Stimulated activated CD8-positive, alpha-beta memory T cell treated with anti-CD3 and anti-CD28 coated beads, Interleukin-7, amount 100 ng/mL, for 4 hours (primary cell): Measurements from ENCODE around the gene DIAPH3.

Source experiments
- DNase-seq, 2 donors: peaks; one replicate each; pipeline ENCODE4 v3.0.0-alpha.2; 2020; ENCODE audit warnings: low read depth in 2 of 2

Gene DIAPH3

GRCh38 chr13:59635589-59635988 is 528.1 kb downstream of the DIAPH3 start:
- no peak for DNase-seq

DNA sequence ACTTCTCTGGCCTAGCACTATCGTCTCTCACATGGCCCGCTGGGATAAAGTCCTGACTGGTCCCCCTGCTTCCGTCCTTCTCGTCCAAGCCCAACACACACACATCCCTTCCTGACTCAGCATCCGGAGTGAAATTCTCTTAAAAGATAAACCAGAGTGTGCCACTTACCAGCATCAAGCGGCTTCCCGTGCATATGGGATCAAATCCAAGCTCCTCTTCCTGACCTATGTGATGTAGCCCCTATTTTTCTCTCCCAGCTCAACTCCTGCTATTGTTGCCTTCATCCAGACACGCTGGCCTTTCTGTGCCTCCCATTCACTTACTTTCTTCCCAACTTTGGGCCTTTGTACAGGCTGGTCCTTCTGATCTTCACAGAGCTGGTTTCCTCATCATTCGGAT is 530.4 kb downstream of the DIAPH3 start:
- no peak for DNase-seq

DNA sequence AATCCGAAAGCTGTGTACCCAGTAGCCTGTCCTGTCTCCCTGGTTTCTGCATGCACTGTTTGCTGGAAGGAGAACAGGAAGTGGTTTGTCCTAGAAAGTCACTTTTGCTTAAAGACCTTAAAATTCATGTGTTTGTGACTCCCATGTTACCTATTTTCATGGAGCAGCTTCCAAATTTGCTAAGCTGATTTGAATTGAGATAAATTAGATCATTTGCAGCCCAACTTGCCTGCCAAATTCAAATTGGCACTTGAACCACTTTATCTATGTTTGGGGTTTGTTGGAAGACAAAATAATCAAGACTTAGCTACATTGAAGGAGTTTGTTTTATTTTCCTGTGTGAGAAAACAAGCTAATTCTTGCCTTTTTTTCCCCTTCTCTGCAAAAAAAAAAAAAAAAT is 532.5 kb downstream of the DIAPH3 start:
- DNase-seq = no peak

DNA sequence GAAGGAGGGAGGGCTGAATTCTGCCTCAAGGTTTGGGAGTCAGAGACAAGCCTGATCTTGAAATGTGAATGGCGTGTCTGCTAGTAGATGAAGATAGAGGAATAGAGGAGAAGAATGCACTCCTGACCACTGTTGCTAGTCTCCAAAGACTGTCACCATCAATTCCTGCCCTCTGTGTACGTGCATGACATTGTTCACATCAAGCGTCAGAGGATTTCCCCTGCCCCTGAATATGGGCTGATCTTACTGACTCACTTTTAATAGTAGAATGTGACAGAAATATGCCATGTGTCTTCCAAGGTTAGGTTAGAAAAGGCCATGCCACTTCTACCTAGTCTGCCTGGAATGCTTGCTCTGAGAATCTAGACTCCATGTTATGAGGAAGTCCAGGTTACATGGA is 538.6 kb downstream of the DIAPH3 start:
- no peak for DNase-seq

GRCh38 chr13:59623206-59623915 is 540.4 kb downstream of the DIAPH3 start:
- DNase-seq = no peak

DNA sequence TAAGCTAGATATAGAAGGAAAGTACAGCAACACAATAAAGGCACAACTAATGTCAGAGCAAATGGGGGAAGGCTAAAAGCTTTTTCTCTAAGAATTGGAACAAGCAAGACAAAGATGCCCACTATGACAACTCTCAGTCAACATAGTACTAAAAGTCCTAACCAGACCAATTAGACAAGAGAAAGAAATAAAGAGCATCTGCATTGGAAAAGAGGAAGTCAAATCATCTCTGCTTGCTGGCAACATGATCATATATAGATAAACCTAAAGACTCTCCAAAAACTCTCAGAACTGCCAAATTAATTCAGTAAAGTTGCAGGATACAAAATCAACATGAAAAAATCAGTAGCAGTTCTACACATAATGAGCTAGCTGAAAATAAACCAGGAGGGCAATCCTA is 542.0 kb downstream of the DIAPH3 start:
- no peak for DNase-seq
